Measurements from ENCODE around the gene GREB1.

- TF ChIP-seq CTCF (IDR thresholded peaks at IDR 0.05; ENCODE audit: poor library complexity, severe bottlenecking) (no peak), EZH2 (IDR thresholded peaks at IDR 0.05; ENCODE audit: borderline replicate concordance, insufficient read depth, low read length, poor library complexity, severe bottlenecking) (no peak)
These were observed 77.4 kb downstream of the GREB1 start for GRCh38 chr2:11611251-11611650.

Data from neural cell (in vitro differentiated cells).